GM19372 (cell line): ENCODE results near the gene BCL2.
"Not testable (repeated sequence)": the region's sequence is repeated elsewhere in the genome, so short reads cannot be mapped to it uniquely, and the experiment has no call there.

Experiments
- ATAC-seq: cut with Tn5 transposase; IDR thresholded peaks from one replicate; pipeline ENCODE4 v1.9.1; 2021; ENCODE audit warnings: mild to moderate bottlenecking, low read depth, moderate library complexity; ENCODE audit not compliant: unreplicated experiment

The BCL2 gene

GRCh38 chr18:63207835-63208234 lies 111.7 kb downstream of the BCL2 start:
- no peak for ATAC-seq

DNA sequence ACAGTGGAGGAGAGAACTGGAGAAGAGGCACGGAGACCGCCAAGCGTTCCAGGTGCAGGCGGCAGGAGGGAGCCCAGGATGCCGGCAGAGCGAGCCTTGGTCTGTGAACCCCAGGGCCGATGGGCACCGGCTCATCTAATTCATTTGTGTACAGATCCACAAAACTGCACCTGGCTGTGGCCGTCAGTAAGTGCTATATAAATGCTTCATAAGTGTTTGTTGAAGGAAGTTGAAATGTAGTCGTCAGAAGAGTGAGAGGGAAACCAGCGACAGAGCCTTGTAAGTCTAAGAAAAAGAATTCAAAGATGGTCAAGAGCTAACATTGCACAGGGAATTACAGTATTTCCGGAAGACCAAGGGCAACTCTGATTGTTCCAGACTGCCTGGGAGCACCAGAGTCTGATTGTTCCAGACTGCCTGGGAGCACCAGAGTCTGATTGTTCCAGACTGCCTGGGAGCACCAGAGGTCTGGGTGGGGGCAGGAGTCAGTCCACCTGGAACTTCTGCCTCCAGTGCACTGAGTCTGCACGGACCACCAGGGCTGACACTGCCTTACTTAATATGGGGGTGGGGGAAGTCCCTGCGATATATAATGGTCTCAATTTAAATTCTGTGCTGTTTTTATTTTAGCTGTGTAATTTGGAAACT lies 112.3 kb downstream of the BCL2 start:
- no peak for ATAC-seq

DNA sequence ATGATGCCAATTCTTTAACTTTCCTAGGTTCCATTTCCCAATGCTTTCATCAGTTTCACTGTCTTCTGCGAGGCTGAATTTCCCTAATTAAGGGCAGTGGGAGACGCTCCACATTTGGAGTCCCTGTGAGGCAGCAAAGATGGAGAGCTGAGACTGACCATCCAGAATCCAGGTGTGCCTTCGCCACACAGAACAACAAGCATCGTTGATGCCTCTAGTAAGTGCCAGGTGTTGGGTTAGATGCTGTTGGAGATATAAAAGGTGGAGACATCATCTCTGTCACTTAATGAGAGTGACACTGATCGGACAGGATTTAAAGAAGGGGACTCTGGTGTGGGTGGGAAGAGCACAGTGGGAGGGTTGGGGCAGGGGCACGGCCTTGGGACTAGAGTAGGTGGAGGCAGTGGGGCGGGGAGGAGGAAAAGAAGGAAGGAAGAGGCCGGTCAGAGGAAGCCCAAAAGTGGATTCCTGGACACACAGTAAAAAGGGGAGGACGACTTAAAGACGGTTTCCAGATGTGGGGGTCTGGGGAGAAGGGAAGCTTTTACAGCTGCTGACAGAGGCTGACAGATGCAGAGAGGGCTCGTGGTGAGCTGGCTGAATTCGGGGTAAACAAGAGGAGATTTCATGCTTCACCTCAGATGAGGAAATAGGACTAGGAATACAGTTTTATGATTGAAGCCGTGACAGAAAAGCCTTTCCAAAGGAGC lies 113.0 kb downstream of the BCL2 start:
- ATAC-seq = no peak

DNA sequence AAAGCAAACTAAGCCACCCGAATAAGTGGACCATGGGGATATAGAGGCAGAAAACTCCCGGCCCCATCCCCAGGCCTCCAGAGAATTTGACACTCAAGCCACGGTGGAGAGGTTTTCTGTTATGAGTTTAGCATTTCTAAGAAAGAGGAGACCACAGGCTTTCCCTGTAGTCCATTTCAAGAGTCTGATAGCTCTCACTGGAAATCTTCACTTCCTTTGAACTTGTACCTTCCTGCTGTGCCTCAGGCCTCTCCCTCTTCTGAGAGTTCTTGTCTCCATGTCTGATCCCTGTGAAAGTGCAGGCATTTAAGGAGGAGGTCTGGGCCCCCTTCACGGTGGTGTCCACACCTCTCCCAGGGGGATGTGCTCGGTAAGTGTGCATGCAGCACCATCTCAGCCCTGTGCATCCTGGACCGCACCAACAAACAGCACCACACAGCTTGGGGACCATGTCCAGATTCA lies 113.7 kb downstream of the BCL2 start:
- ATAC-seq = no peak

DNA sequence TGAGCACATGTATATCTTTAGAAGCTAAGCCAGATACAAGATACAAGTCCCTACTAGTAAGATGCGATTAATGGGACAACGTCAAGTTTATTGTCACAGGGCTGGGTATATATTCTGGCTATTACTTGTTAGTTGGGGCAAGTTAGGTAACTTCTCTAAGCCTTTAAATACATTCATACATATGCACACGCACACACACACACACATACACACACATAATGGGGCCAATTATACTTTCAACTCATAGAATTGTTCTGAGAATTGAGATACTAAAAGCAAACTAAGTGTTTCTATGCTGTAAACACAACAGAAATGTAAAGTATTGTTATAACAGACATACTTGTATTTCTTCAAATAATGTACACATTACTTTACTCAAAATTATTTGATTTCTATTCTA lies 116.1 kb downstream of the BCL2 start:
- ATAC-seq = no peak

DNA sequence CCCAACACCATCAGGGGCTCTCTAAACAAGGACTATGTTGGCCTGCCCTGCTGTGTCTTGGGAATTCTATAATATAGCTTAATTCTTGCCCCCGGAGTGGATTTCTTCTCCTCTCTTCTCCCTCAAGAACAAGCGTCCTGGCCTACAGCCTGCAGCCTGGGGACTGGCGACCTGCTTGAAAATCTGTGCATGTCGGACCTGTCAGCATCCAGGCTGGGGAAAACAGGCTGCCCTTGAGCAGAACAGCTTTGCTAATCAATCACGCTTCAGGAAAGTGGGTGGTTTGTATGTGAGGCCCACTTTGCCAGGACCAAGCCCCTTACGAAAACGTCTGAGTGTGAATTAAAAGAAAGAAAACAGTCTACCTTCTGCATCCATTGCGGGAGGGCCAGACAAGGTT lies 116.7 kb downstream of the BCL2 start:
- no peak for ATAC-seq

- ATAC-seq = not testable (repeated sequence)
Measured at GRCh38 chr18:63201456-63201855, 118.1 kb downstream of the BCL2 start.

DNA sequence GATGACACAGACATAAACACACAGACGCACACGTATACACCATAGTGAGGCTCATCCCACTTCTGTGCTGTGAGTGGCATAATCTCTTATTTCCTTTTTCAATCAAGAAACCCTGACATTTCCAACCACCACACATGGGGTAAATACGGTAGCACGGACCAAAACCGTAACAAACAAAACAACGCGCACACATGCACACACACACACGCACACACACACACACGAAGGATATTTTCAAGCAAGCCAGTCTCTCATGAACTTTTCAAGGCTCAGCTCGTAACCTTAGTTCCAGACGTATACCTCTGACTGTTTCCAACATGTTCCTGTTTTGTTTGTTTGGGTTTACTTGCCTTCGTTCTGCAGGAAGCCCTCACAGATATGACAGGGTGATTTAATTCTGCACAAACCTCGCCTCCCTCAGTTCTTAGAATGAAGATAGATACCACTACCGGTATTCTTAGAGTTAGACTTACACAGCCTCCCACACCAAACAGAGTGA lies 119.8 kb downstream of the BCL2 start:
- no peak for ATAC-seq

- ATAC-seq = no peak
Measured at GRCh38 chr18:63198868-63199742, 120.5 kb downstream of the BCL2 start.

GRCh38 chr18:63198098-63198760 lies 121.3 kb downstream of the BCL2 start:
- ATAC-seq = no peak

GRCh38 chr18:63197246-63197869 lies 122.2 kb downstream of the BCL2 start:
- ATAC-seq = no peak

GRCh38 chr18:63195326-63196159 lies 124.0 kb downstream of the BCL2 start:
- no peak for ATAC-seq

DNA sequence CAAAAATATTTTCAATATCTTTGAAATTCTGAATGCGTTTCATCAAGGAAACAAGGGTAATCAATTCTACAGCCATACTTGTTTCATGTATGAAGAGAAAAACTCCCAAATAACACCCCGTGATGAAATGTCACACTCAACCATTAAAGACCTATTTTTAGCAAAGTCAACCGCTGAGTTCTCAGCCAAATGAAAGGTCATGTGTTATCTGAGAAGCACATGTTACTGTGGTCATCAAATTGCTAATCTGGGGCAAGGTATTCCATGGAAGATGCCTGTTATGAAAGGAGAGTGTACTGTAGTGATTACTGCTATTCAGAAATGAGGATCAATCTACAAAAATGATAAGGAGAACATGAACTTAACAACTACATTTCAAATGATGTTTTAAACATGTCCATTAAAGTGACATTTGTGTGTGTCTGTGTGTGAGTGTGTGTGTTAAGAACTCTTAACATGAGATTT lies 126.7 kb downstream of the BCL2 start:
- peak; percentile 62 for ATAC-seq

DNA sequence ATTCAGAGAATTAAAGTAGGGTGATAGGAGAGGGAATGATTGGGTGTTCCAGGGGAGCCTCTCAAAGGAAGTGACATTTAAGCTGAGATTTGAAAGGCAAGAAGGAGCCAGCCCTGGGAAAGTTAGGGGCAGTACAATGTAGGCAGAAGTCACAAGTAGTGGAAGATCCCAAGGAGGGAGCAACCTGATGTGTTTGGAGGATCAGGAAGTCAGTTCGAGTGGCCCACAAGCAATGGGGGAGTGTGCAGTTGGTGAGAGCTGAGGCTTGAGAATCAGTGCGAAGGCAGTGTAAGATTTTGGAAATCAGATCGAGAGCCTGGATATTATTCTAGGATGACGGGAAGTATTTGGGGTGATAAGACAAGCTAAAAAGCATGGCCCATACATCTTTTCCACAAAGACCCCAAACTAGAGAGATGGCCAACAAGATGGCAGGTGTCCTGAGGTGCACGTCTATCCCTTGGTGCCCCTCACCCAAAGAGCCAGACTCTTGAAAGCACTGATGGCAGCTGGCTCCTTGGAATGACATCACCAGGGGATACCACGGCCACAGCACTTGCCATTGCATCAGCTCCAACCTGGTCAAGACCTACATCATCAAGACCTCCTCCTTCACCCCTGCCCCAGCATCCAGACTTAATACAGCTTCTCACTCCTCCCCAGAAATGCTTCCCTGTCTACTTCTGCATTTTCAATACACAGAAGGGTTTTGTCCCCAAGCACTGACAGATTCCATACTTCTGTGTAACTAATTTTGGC lies 127.3 kb downstream of the BCL2 start:
- peak; percentile 12 for ATAC-seq

GRCh38 chr18:63191413-63191812 lies 128.2 kb downstream of the BCL2 start:
- ATAC-seq = no peak

DNA sequence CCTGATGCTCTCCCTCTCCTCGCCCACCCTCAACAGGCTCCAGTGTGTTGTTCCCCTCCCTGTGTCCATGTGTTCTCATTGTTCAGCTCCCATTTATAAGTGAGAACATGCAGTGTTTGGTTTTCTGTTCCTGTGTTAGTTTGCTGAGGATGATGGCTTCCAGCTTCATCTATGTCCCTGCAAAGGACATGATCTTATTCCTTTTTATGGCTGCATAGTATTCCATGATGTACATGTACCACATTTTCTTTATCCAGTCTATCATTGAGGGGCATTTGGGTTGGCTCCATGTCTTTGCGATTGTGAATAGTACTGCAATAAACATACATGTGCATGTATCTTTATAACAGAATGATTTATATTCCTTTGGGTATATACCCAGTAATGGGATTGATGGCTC lies 128.7 kb downstream of the BCL2 start:
- not testable (repeated sequence) for ATAC-seq

- no peak for ATAC-seq
Measured at GRCh38 chr18:63189817-63190216, 129.8 kb downstream of the BCL2 start.

- no peak for ATAC-seq
Measured at GRCh38 chr18:63189041-63189440, 130.5 kb downstream of the BCL2 start.
